HepG2 (cell line): Measurements from ENCODE around the gene KRTAP10-2. TPM values are rescaled to one million over a fixed set of nuclear protein-coding genes. Genes with fewer than 3 reads are reported as not detected.

Source experiments
- ATAC-seq: fragments of 200-7000 bp; cut with Tn5 transposase; 3 replicates; pipeline ENCODE4 v1.9.1; 2020; ENCODE audit warnings: mild to moderate bottlenecking, moderate library complexity
- BruUV-seq: library from RNA; stranded (reverse); fragments of 400-500 nt; replicated peaks from 2 replicates; lab custom pipeline; 2021; lab: Mats Ljungman, UMichigan
- CTCF ChIA-PET: fragments of 300-600 bp; formaldehyde crosslinking; extraction: SDS; loops from one replicate; lab custom pipeline; 2021; ENCODE audit warnings: low total read pairs, inconsistent platforms, low intra/inter-chr PET ratio; lab: Yijun Ruan, JAX
- POLR2A ChIA-PET: fragments of 350-600 bp; sonication (Branson Sonifier 250); formaldehyde crosslinking; loops from one replicate; lab custom pipeline; 2020; ENCODE audit warnings: antibody characterized with exemption, inconsistent platforms; lab: Yijun Ruan, JAX
- DNase-seq: peaks from one replicate; pipeline ENCODE4 v3.0.0-alpha.2; 2015; ENCODE audit warnings: low spot score
- FAIRE-seq: peaks from 3 replicates; lab custom pipeline; 2011; peaks lifted over from hg19 to GRCh38; lab: Jason Lieb, UNC
- H2AFZ ChIP-seq: one replicate; pipeline ENCODE4 v1.6.1; 2011; ENCODE audit warnings: low read length, inconsistent platforms
- H3K27ac ChIP-seq: fragments of 300-600 bp; 3 replicates; pipeline ENCODE4 v1.8.0; 2011; ENCODE audit warnings: mixed run types, mild to moderate bottlenecking, mixed read lengths, low read length, inconsistent platforms; ENCODE audit not compliant: insufficient read depth; ENCODE audit errors: extremely low read length
- H3K27me3 ChIP-seq, 2 experiments: fragments of 200-600 bp in 1 of 2; 2 replicates in 1 of 2; 3 replicates in 1 of 2; pipeline versions ENCODE4 v1.6.0 to v1.8.0; 2011; ENCODE audit warnings: low read length in 2 of 2, mild to moderate bottlenecking in 2 of 2, moderate library complexity in 2 of 2, inconsistent platforms in 1 of 2; ENCODE audit not compliant: insufficient read depth in 2 of 2, control insufficient read depth in 1 of 2
- H3K36me3 ChIP-seq, 2 experiments: fragments of 200-600 bp in 1 of 2; replicated peaks in 1 of 2; 2 replicates in 1 of 2; 3 replicates in 1 of 2; pipeline versions ENCODE4 v1.5.1 to v1.8.0; 2011; ENCODE audit warnings: low read length in 2 of 2, inconsistent platforms in 1 of 2; ENCODE audit not compliant: insufficient read depth in 2 of 2, control insufficient read depth in 1 of 2
- H3K4me1 ChIP-seq: 2 replicates; pipeline ENCODE4 v1.5.1; 2012; ENCODE audit warnings: low read length, inconsistent platforms; ENCODE audit not compliant: insufficient read depth
- H3K4me2 ChIP-seq: 2 replicates; pipeline ENCODE4 v1.6.0; 2011; ENCODE audit warnings: low read depth, low read length, inconsistent platforms
- H3K4me3 ChIP-seq, 3 experiments: fragments of 200-600 bp in 1 of 3; sonication (generic), shearing (Covaris generic) in 1 of 3; replicated peaks in 1 of 3; 2 replicates each; pipeline ENCODE4 v1.5.1; 2011 to 2016; ENCODE audit warnings: low read length in 3 of 3, inconsistent platforms in 2 of 3, low read depth in 2 of 3, mild to moderate bottlenecking in 2 of 3, control low read depth in 1 of 3, mixed read lengths in 1 of 3; ENCODE audit not compliant: insufficient read depth in 1 of 3
- H3K79me2 ChIP-seq: one replicate; pipeline ENCODE4 v1.6.1; 2011; ENCODE audit warnings: low read length, inconsistent platforms; ENCODE audit not compliant: insufficient read depth
- H3K9ac ChIP-seq: 2 replicates; pipeline ENCODE4 v1.6.0; 2011; ENCODE audit warnings: mild to moderate bottlenecking, low read depth, low read length, inconsistent platforms; ENCODE audit not compliant: insufficient read depth
- H3K9me3 ChIP-seq: 2 replicates; pipeline ENCODE4 v1.5.1; 2012; ENCODE audit warnings: mild to moderate bottlenecking, low read length
- H4K20me1 ChIP-seq: 2 replicates; pipeline ENCODE4 v1.6.0; 2011; ENCODE audit warnings: inconsistent platforms, mild to moderate bottlenecking, low read length, moderate library complexity; ENCODE audit not compliant: insufficient read depth
- ARHGAP35 ChIP-seq: sonication (generic); formaldehyde crosslinking; IDR thresholded peaks from 2 replicates; pipeline ENCODE4 v1.9.0; 2022; ENCODE audit warnings: mild to moderate bottlenecking, inconsistent platforms, moderate library complexity, missing genetic modification reagents, borderline replicate concordance
- BRF2 ChIP-seq: sonication (generic); formaldehyde crosslinking; IDR thresholded peaks from 2 replicates; pipeline ENCODE4 v1.8.1; 2022; ENCODE audit warnings: mild to moderate bottlenecking, missing genetic modification reagents
- FUBP1 ChIP-seq: sonication (generic); formaldehyde crosslinking; IDR thresholded peaks from 2 replicates; pipeline ENCODE4 v1.5.1; 2020; ENCODE audit warnings: missing genetic modification reagents, mild to moderate bottlenecking, borderline replicate concordance
- THRA ChIP-seq: sonication (generic); formaldehyde crosslinking; IDR thresholded peaks from 2 replicates; pipeline ENCODE4 v1.4.0; 2020; ENCODE audit warnings: missing genetic modification reagents, borderline replicate concordance
- TOPORS ChIP-seq: sonication (generic); formaldehyde crosslinking; IDR thresholded peaks from 2 replicates; pipeline ENCODE4 v1.8.0; 2023; ENCODE audit warnings: mild to moderate bottlenecking, missing genetic modification reagents
- ZNF143 ChIP-seq: sonication (generic); formaldehyde crosslinking; IDR thresholded peaks from 2 replicates; pipeline ENCODE4 v1.4.0; 2020; ENCODE audit warnings: missing genetic modification reagents
- WGBS: methylation state at CpG from one replicate; pipeline ENCODE4 v1.1.6; 2017; ENCODE audit warnings: low lambda C conversion rate; 5-methylcytosine and 5-hydroxymethylcytosine counted together
- in situ Hi-C: cut with HindIII; loops from 2 replicates; pipeline ENCODE4 v1.10.0; 2017; ENCODE audit warnings: low pct_unique_long_range_greater_than_20kb; ENCODE audit not compliant: extremely low pct_ligation_motif_present
- intact Hi-C: fragments of 100-400 bp; cut with micrococcal nuclease; formaldehyde crosslinking; loops from one replicate; pipeline ENCODE4 v1.10.0; 2022; ENCODE audit not compliant: unreplicated experiment
- polyA plus RNA-seq, 8 experiments: library from polyadenylated mRNA; depleted of rRNA in 3 of 8; stranded (reverse) in 7 of 8; unstranded in 1 of 8; fragments of >200 nt; fragmentation: Illumina TruSeq in 4 of 8; extraction: Trizol in 4 of 8; gene quantifications; 2 replicates each; pipeline versions ENCODE4 v1.2.1 to v1.2.3, GENCODE V29; 2011 to 2016; ENCODE audit warnings: low read depth in 4 of 8, missing spikeins in 1 of 8, mixed read lengths in 1 of 8; ENCODE audit not compliant: insufficient read depth in 1 of 8
- total RNA-seq, 5 experiments: library from RNA; depleted of rRNA; stranded (reverse); fragments of >200 nt; fragmentation: Illumina TruSeq; extraction: Trizol; gene quantifications; 2 replicates each; pipeline ENCODE4 v1.2.3, GENCODE V29; 2016; ENCODE audit warnings: low read depth in 1 of 5

KRTAP10-2 gene
- total and polyA plus RNA-seq, 2 of the 13 experiments (the other 11 are each of a cell fraction or from before 2014, with no cell fraction given): not detected

- Histone ChIP-seq H3K79me2 (no peaks in the 10 kb centered on the region), H3K9me3 (peaks cover 9% of the 10 kb centered on the region), H4K20me1 (no peaks in the 10 kb centered on the region), H3K9ac (no peak overlapping the region), H3K27ac (no peak overlapping the region), H2AFZ (no peak overlapping the region), H3K4me1 (peaks cover 3% of the 10 kb centered on the region), H3K4me3 (no peak overlapping the region), H3K27me3 (no peaks in the 10 kb centered on the region; a peak in 1 of 5 replicates), H3K36me3 (no peaks in the 10 kb centered on the region), H3K4me2 (no peak overlapping the region)
- no peak; the same call in 2 of the 3 replicates for ATAC-seq
- in situ Hi-C loops: no loop called here
- TF ChIP-seq ARHGAP35 (no peak), THRA (no peak), BRF2 (CRISPR knock-in tag) (no peak), TOPORS (CRISPR knock-in tag) (no peak), FUBP1 (CRISPR knock-in tag) (no peak), ZNF143 (CRISPR knock-in tag) (no peak)
- no TSS peak for BruUV-seq
- no peak for DNase-seq
- intact Hi-C loops: no loop called here
- no peak for FAIRE-seq
- ChIA-PET POLR2A (no interaction called here), CTCF (no interaction called here)
- WGBS: 81% methylated on average over 12 of the region's 18 CpGs
Observed at GRCh38 chr21:44567481-44568171, 16.3 kb upstream of the KRTAP10-2 start.
